WTC11 (cell line): ENCODE measurements around the gene PDE4B. TPM values are rescaled to one million over a fixed set of nuclear protein-coding genes. Genes with fewer than 3 reads are reported as not detected.

Source experiments
- ATAC-seq: fragments of 200-7000 bp; cut with Tn5 transposase; 2 replicates; pipeline ENCODE4 v1.10.0; 2021; ENCODE audit warnings: mild to moderate bottlenecking, moderate library complexity
- CTCF ChIA-PET: fragments of 300-600 bp; sonication (Branson Sonifier 250); formaldehyde crosslinking; loops from one replicate; lab custom pipeline; 2021; ENCODE audit warnings: antibody characterized with exemption; lab: Charles Lee
- POLR2A ChIA-PET: fragments of 350-600 bp; sonication (Branson Sonifier 250); formaldehyde crosslinking; loops from one replicate; lab custom pipeline; 2021; ENCODE audit warnings: antibody characterized with exemption; lab: Charles Lee
- DNase-seq: peaks from one replicate; pipeline ENCODE4 v3.0.0; 2021; ENCODE audit warnings: low spot score
- H3K27ac Mint-ChIP-seq: 2 replicates; pipeline ENCODE4 v1.8.0; 2021; ENCODE audit warnings: mixed read lengths
- H3K27me3 Mint-ChIP-seq: 2 replicates; pipeline ENCODE4 v1.8.0; 2021; ENCODE audit warnings: low read depth, mild to moderate bottlenecking, moderate library complexity, mixed read lengths
- H3K36me3 Mint-ChIP-seq: 2 replicates; pipeline ENCODE4 v1.8.0; 2021; ENCODE audit warnings: mixed read lengths
- H3K4me1 Mint-ChIP-seq: 2 replicates; pipeline ENCODE4 v1.8.0; 2022; ENCODE audit warnings: mixed read lengths
- H3K4me3 Mint-ChIP-seq: 2 replicates; pipeline ENCODE4 v1.8.0; 2021; ENCODE audit warnings: mild to moderate bottlenecking, moderate library complexity, mixed read lengths
- H3K9me3 Mint-ChIP-seq: 2 replicates; pipeline ENCODE4 v1.8.0; 2021; ENCODE audit warnings: mixed read lengths
- ATF1 ChIP-seq: sonication (generic); formaldehyde crosslinking; IDR thresholded peaks from 2 replicates; pipeline ENCODE4 v1.8.1; 2023; ENCODE audit warnings: mild to moderate bottlenecking, moderate library complexity, missing genetic modification reagents
- ATF6 ChIP-seq: sonication (generic); formaldehyde crosslinking; IDR thresholded peaks from 2 replicates; pipeline ENCODE4 v1.8.1; 2023; ENCODE audit warnings: mild to moderate bottlenecking, missing genetic modification reagents
- CREM ChIP-seq: sonication (generic); formaldehyde crosslinking; IDR thresholded peaks from 2 replicates; pipeline ENCODE4 v1.8.1; 2022; ENCODE audit warnings: mild to moderate bottlenecking, missing genetic modification reagents, moderate library complexity
- E2F4 ChIP-seq: sonication (generic); formaldehyde crosslinking; IDR thresholded peaks from 2 replicates; pipeline ENCODE4 v1.8.1; 2022; ENCODE audit warnings: low read depth, mild to moderate bottlenecking, moderate library complexity, missing genetic modification reagents, borderline replicate concordance
- E2F5 ChIP-seq: sonication (generic); formaldehyde crosslinking; IDR thresholded peaks from 2 replicates; pipeline ENCODE4 v1.8.1; 2022; ENCODE audit warnings: mild to moderate bottlenecking, moderate library complexity, missing genetic modification reagents
- GABPB1 ChIP-seq: sonication (generic); formaldehyde crosslinking; IDR thresholded peaks from 2 replicates; pipeline ENCODE4 v1.8.1; 2023; ENCODE audit warnings: mild to moderate bottlenecking, missing genetic modification reagents
- GRHL2 ChIP-seq: fragments of 250-450 bp; sonication (Bioruptor Pico); IDR thresholded peaks from 2 replicates; pipeline ENCODE4 v1.8.0; 2022; ENCODE audit warnings: mild to moderate bottlenecking, moderate library complexity; ENCODE audit not compliant: insufficient replicate concordance, severe bottlenecking
- GTF2I ChIP-seq: fragments of 250-450 bp; sonication (Bioruptor Pico); conservative IDR thresholded peaks from 2 replicates; pipeline ENCODE4 v1.4.0; 2021; ENCODE audit warnings: mild to moderate bottlenecking
- HMGA2 ChIP-seq: fragments of 250-450 bp; sonication (Bioruptor Pico); IDR thresholded peaks from 2 replicates; pipeline ENCODE4 v1.4.0; 2021; ENCODE audit warnings: mild to moderate bottlenecking, moderate library complexity
- MXD4 ChIP-seq: fragments of 250-450 bp; sonication (Bioruptor Pico); IDR thresholded peaks from 2 replicates; pipeline ENCODE4 v1.8.0; 2021; ENCODE audit warnings: mild to moderate bottlenecking, moderate library complexity, borderline replicate concordance
- NFATC4 ChIP-seq: fragments of 250-450 bp; sonication (Bioruptor Pico); IDR thresholded peaks from 2 replicates; pipeline ENCODE4 v1.9.0; 2021; ENCODE audit warnings: mild to moderate bottlenecking
- PREB ChIP-seq: sonication (generic); formaldehyde crosslinking; IDR thresholded peaks from 2 replicates; pipeline ENCODE4 v1.8.1; 2022; ENCODE audit warnings: mild to moderate bottlenecking, missing genetic modification reagents, moderate library complexity, borderline replicate concordance
- RELA ChIP-seq: sonication (generic); formaldehyde crosslinking; IDR thresholded peaks from 2 replicates; pipeline ENCODE4 v1.8.1; 2022; ENCODE audit warnings: missing genetic modification reagents, mild to moderate bottlenecking, borderline replicate concordance
- ZBTB21 ChIP-seq: sonication (generic); formaldehyde crosslinking; IDR thresholded peaks from 2 replicates; pipeline ENCODE4 v1.8.1; 2023; ENCODE audit warnings: mild to moderate bottlenecking, missing genetic modification reagents, borderline replicate concordance
- ZNF416 ChIP-seq: fragments of 250-450 bp; sonication (Bioruptor Pico); IDR thresholded peaks from 2 replicates; pipeline ENCODE4 v1.9.0; 2021; ENCODE audit warnings: mild to moderate bottlenecking, inconsistent platforms
- ZNF423 ChIP-seq: fragments of 250-450 bp; sonication (Bioruptor Pico); IDR thresholded peaks from 2 replicates; pipeline ENCODE4 v2.1.2; 2022; ENCODE audit warnings: mild to moderate bottlenecking, moderate library complexity
- total RNA-seq: library from RNA; stranded (reverse); gene quantifications from 3 replicates; pipeline ENCODE4 v1.2.3, GENCODE V29; 2021
- TF ChIP-seq, protein P1 (sequence below): fragments of 250-450 bp; sonication (Bioruptor Pico); IDR thresholded peaks from 2 replicates; pipeline ENCODE4 v1.8.0; 2021; ENCODE audit warnings: mild to moderate bottlenecking
- TF ChIP-seq, protein P2 (sequence below): sonication (generic); formaldehyde crosslinking; IDR thresholded peaks from 2 replicates; pipeline ENCODE4 v1.8.1; 2023; ENCODE audit warnings: mild to moderate bottlenecking, moderate library complexity, missing genetic modification reagents
- TF ChIP-seq, protein P3 (sequence below): sonication (generic); formaldehyde crosslinking; IDR thresholded peaks from 2 replicates; pipeline ENCODE4 v1.8.1; 2022; ENCODE audit warnings: missing genetic modification reagents, borderline replicate concordance
- TF ChIP-seq, protein P4 (sequence below): sonication (generic); formaldehyde crosslinking; IDR thresholded peaks from 2 replicates; pipeline ENCODE4 v1.8.0; 2022; ENCODE audit warnings: missing genetic modification reagents

The PDE4B gene
- total RNA-seq, 1 experiment from 2014 or later: 8.0 TPM

- no peak for TF ChIP-seq HMGA2 (CRISPR knock-in tag)
- no peak for TF ChIP-seq RELA (CRISPR knock-in tag)
- TF ChIP-seq, protein P1, sequence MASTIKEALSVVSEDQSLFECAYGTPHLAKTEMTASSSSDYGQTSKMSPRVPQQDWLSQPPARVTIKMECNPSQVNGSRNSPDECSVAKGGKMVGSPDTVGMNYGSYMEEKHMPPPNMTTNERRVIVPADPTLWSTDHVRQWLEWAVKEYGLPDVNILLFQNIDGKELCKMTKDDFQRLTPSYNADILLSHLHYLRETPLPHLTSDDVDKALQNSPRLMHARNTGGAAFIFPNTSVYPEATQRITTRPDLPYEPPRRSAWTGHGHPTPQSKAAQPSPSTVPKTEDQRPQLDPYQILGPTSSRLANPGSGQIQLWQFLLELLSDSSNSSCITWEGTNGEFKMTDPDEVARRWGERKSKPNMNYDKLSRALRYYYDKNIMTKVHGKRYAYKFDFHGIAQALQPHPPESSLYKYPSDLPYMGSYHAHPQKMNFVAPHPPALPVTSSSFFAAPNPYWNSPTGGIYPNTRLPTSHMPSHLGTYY (CRISPR knock-in tag): no peak
- no peak for TF ChIP-seq GABPB1 (CRISPR knock-in tag)
- no peak for TF ChIP-seq NFATC4 (CRISPR knock-in tag)
- no peak for TF ChIP-seq GRHL2 (CRISPR knock-in tag)
- TF ChIP-seq ATF1 (CRISPR knock-in tag): no peak
- no peak for TF ChIP-seq PREB (CRISPR knock-in tag)
- TF ChIP-seq, protein P2, sequence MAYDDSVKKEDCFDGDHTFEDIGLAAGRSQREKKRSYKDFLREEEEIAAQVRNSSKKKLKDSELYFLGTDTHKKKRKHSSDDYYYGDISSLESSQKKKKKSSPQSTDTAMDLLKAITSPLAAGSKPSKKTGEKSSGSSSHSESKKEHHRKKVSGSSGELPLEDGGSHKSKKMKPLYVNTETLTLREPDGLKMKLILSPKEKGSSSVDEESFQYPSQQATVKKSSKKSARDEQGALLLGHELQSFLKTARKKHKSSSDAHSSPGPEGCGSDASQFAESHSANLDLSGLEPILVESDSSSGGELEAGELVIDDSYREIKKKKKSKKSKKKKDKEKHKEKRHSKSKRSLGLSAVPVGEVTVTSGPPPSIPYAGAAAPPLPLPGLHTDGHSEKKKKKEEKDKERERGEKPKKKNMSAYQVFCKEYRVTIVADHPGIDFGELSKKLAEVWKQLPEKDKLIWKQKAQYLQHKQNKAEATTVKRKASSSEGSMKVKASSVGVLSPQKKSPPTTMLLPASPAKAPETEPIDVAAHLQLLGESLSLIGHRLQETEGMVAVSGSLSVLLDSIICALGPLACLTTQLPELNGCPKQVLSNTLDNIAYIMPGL: no peak
- TF ChIP-seq CREM (CRISPR knock-in tag): no peak
- no peak for TF ChIP-seq ZNF423 (CRISPR knock-in tag)
- TF ChIP-seq GTF2I (CRISPR knock-in tag): no peak
- TF ChIP-seq MXD4 (CRISPR knock-in tag): no peak
- TF ChIP-seq, protein P3, sequence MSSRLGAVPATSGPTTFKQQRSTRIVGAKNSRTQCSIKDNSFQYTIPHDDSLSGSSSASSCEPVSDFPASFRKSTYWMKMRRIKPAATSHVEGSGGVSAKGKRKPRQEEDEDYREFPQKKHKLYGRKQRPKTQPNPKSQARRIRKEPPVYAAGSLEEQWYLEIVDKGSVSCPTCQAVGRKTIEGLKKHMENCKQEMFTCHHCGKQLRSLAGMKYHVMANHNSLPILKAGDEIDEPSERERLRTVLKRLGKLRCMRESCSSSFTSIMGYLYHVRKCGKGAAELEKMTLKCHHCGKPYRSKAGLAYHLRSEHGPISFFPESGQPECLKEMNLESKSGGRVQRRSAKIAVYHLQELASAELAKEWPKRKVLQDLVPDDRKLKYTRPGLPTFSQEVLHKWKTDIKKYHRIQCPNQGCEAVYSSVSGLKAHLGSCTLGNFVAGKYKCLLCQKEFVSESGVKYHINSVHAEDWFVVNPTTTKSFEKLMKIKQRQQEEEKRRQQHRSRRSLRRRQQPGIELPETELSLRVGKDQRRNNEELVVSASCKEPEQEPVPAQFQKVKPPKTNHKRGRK (CRISPR knock-in tag): no peak
- no peak for TF ChIP-seq E2F5 (CRISPR knock-in tag)
Observed at GRCh38 chr1:66211521-66211920, 418.8 kb downstream of the PDE4B start.

GRCh38 chr1:66213491-66213890, 420.8 kb downstream of the PDE4B start:
- Mint-ChIP-seq H3K4me1 (no peaks in the 10 kb centered on the region), H3K36me3 (no peaks in the 10 kb centered on the region), H3K4me3 (no peak overlapping the region), H3K27ac (no peak overlapping the region), H3K27me3 (no peaks in the 10 kb centered on the region), H3K9me3 (peaks cover 3% of the 10 kb centered on the region; the same call in 1 of the 2 replicates)
- DNase-seq: no peak
- ATAC-seq: no peak
- POLR2A ChIA-PET: no interaction called here
- CTCF ChIA-PET: no interaction called here
- TF ChIP-seq ZNF416 (CRISPR knock-in tag): no peak
- TF ChIP-seq, protein P4, sequence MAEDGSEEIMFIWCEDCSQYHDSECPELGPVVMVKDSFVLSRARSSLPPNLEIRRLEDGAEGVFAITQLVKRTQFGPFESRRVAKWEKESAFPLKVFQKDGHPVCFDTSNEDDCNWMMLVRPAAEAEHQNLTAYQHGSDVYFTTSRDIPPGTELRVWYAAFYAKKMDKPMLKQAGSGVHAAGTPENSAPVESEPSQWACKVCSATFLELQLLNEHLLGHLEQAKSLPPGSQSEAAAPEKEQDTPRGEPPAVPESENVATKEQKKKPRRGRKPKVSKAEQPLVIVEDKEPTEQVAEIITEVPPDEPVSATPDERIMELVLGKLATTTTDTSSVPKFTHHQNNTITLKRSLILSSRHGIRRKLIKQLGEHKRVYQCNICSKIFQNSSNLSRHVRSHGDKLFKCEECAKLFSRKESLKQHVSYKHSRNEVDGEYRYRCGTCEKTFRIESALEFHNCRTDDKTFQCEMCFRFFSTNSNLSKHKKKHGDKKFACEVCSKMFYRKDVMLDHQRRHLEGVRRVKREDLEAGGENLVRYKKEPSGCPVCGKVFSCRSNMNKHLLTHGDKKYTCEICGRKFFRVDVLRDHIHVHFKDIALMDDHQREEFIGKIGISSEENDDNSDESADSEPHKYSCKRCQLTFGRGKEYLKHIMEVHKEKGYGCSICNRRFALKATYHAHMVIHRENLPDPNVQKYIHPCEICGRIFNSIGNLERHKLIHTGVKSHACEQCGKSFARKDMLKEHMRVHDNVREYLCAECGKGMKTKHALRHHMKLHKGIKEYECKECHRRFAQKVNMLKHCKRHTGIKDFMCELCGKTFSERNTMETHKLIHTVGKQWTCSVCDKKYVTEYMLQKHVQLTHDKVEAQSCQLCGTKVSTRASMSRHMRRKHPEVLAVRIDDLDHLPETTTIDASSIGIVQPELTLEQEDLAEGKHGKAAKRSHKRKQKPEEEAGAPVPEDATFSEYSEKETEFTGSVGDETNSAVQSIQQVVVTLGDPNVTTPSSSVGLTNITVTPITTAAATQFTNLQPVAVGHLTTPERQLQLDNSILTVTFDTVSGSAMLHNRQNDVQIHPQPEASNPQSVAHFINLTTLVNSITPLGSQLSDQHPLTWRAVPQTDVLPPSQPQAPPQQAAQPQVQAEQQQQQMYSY (CRISPR knock-in tag): no peak
- TF ChIP-seq ATF6 (CRISPR knock-in tag): no peak
- no peak for TF ChIP-seq GABPB1 (CRISPR knock-in tag)
- TF ChIP-seq, protein P1 (CRISPR knock-in tag): no peak
- no peak for TF ChIP-seq ZBTB21 (CRISPR knock-in tag)
- no peak for TF ChIP-seq E2F4 (CRISPR knock-in tag)

More at GRCh38 chr1:66211521-66211920, 418.8 kb downstream of the PDE4B start:
- no peaks in the 10 kb centered on the region for H3K4me1 Mint-ChIP-seq
- ChIA-PET CTCF (no interaction called here), POLR2A (no interaction called here)
- no peak overlapping the region for H3K27ac Mint-ChIP-seq
- no peaks in the 10 kb centered on the region for H3K36me3 Mint-ChIP-seq
- no peak for ATAC-seq
- H3K4me3 Mint-ChIP-seq: no peak overlapping the region
- H3K27me3 Mint-ChIP-seq: no peaks in the 10 kb centered on the region
- peaks cover 6% of the 10 kb centered on the region for H3K9me3 Mint-ChIP-seq
- DNase-seq: no peak
